GM12878 (cell line): Measurements from ENCODE around the gene FBXL16.

ENCODE experiments used
- EP300 ChIP-seq, 2 experiments: fragments of 150-350 bp in 1 of 2; IDR thresholded peaks; 2 replicates each; pipeline ENCODE4 v1.6.1; 2011 to 2012; ENCODE audit warnings: low read depth in 2 of 2, low read length in 2 of 2, borderline replicate concordance in 1 of 2, improper control_type of control experiment in 1 of 2, inconsistent platforms in 1 of 2; ENCODE audit not compliant: control insufficient read depth in 1 of 2
- ZBTB33 ChIP-seq: fragments of 450-650 bp; IDR thresholded peaks from 2 replicates; pipeline ENCODE4 v1.6.1; 2017; ENCODE audit warnings: mild to moderate bottlenecking

- TF ChIP-seq ZBTB33 (no peak), EP300 (IDR thresholded peaks at IDR 0.05; ENCODE audit: borderline replicate concordance in 1 of 2, control insufficient read depth in 1 of 2, low read depth in 2 of 2, low read length in 2 of 2) (no peak)
Measured at GRCh38 chr16:648071-648780, 57.4 kb downstream of the FBXL16 start.
